HK-2 (cell line): ENCODE measurements around the gene CRACR2B.
A peak's percentile ranks its signal among the peaks of the same experiment; 100 is the strongest.

Source experiments
- DNase-seq: peaks from one replicate; pipeline ENCODE4 v3.0.0-alpha.2; 2018; ENCODE audit not compliant: unreplicated experiment

Gene CRACR2B

GRCh38 chr11:838441-839279 is 10.9 kb downstream of the CRACR2B start:
- no peak for DNase-seq

- DNase-seq: no peak
Measured at GRCh38 chr11:839280-839623, 11.5 kb downstream of the CRACR2B start.

- DNase-seq: no peak
Measured at GRCh38 chr11:839875-840617, 12.3 kb downstream of the CRACR2B start.

- no peak for DNase-seq
Measured at GRCh38 chr11:841981-842369, 14.3 kb downstream of the CRACR2B start.

GRCh38 chr11:842370-843002 is 14.8 kb downstream of the CRACR2B start, which contains the start of the genes POLR2L and TSPAN4:
Gene POLR2L, minus strand, starts transcription at chr11:842529. Its CDS starts 21 bp downstream, at chr11:842508.
Gene TSPAN4, plus strand, starts transcription at chr11:842852. Its CDS starts 7,453 bp downstream, at chr11:850305.
- DNase-seq: peak; percentile 85

- peak; percentile 38 for DNase-seq
Measured at GRCh38 chr11:843086-843734, 15.5 kb downstream of the CRACR2B start.

- DNase-seq: peak; percentile 89
Measured at GRCh38 chr11:843818-844692, 16.3 kb downstream of the CRACR2B start.

- DNase-seq: peak; percentile 74
Measured at GRCh38 chr11:844693-845644, 17.2 kb downstream of the CRACR2B start.

- no peak for DNase-seq
Measured at GRCh38 chr11:845872-846495, 18.3 kb downstream of the CRACR2B start.

GRCh38 chr11:846496-847098 is 18.9 kb downstream of the CRACR2B start:
- DNase-seq: no peak

GRCh38 chr11:847876-848275 is 20.2 kb downstream of the CRACR2B start:
- DNase-seq: no peak

- no peak for DNase-seq
Measured at GRCh38 chr11:848380-848931, 20.7 kb downstream of the CRACR2B start.

GRCh38 chr11:849104-849824 is 21.5 kb downstream of the CRACR2B start:
- no peak for DNase-seq

GRCh38 chr11:849951-850774 is 22.4 kb downstream of the CRACR2B start:
- DNase-seq: no peak

GRCh38 chr11:850775-851763 is 23.4 kb downstream of the CRACR2B start:
- no peak for DNase-seq

GRCh38 chr11:852762-853161 is 25.0 kb downstream of the CRACR2B start:
- no peak for DNase-seq
